Measurements from ENCODE around the gene TUBB.

The TUBB gene

DNA sequence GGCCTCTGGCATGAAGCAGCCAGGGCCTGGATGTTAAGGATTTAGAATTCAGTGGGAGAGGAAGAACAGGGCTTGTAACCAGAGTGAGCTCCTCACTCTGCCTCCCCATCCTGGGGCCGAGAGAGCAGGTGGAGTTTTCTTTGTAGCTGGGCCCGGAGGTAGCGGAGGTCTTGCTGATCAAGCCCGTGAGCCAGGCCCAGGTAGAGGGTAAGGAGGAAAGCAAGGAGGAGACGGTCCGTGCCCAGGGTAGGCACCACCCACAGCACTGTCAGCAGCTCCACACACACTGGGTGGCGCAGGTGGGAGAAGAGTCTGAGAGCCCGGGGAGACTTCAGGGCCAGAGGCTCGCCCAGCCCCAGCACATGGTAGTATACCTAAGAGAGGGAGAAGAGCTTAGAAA is 31.6 kb upstream of the TUBB start:
- Histone ChIP-seq H3K79me2 (ENCODE audit: low read length) (peaks cover 39% of the 10 kb centered on the region), H3K27ac (ENCODE audit: low read length) (no peak overlapping the region), H3K4me1 (ENCODE audit: low read length) (peaks cover 25% of the 10 kb centered on the region), H3K9me2 (replicated peaks; ENCODE audit: insufficient read depth, low read length) (no peaks in the 10 kb centered on the region), H3K4me3 (ENCODE audit: low read length) (no peak overlapping the region), H3K9me3 (replicated peaks; ENCODE audit: insufficient read depth, low read length) (no peaks in the 10 kb centered on the region), H3K4me2 (ENCODE audit: low read depth, low read length) (no peak overlapping the region), H3K36me3 (replicated peaks; ENCODE audit: insufficient read depth, low read length) (no peaks in the 10 kb centered on the region), H4K20me1 (ENCODE audit: insufficient read depth, low read length) (no peaks in the 10 kb centered on the region), H2AFZ (ENCODE audit: low read length) (no peak overlapping the region), H3K27me3 (replicated peaks; ENCODE audit: insufficient read depth, low read length) (no peaks in the 10 kb centered on the region), H3F3A (ENCODE audit: insufficient read depth, low read length) (peaks cover 34% of the 10 kb centered on the region), H3K9ac (ENCODE audit: low read length) (no peak overlapping the region)
- DNase-seq, result no peak
- TF ChIP-seq EZH2 (optimal IDR thresholded peaks at IDR 0.05; ENCODE audit: low read depth, low read length) (no peak), CTCF (IDR thresholded peaks at IDR 0.05; ENCODE audit: low read length) (no peak), EZH2phosphoT487 (IDR thresholded peaks at IDR 0.05; ENCODE audit: low read length) (no peak)

DNA sequence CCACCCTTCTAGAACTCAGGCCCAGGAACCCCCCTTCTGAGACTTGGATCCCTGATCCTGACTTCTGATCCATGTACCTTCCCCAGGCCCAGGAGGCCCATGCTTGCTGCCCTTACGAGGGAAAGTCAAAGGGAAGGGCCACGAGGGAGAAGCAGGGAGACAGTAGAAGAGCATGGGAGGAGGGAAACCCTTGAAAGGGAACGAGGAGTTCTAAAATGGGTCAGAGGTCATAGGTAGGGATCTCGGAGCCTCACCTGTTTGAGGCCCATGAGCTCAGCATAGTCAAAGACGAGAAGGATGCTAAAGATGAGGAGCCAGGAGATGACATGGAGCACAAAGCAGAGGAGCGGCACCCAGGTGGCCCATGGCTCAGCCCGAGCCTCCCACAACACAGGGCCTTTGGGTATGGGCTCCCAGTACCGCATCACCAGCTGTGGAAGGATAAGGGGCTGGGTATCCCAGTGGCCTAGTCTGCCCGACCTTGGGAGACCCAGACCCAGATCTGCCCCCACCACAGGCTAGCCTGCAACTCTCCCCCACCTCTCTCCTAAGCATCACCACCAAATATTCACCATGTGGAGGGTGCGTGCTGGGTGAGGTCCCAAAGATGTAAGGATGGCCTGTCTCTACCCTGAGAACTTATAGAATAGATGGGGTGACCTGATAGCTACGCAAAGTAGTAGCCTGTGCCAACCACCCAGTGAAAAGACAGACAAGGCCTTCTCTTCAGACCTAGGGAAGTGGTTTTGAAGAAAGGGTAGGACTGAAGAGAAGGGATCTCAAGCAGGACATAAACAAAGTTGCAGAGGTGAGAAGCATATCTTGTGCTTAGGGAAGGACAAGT is 30.9 kb upstream of the TUBB start:
- Histone ChIP-seq H3K9me3 (replicated peaks; ENCODE audit: insufficient read depth, low read length) (no peaks in the 10 kb centered on the region), H2AFZ (ENCODE audit: low read length) (no peak overlapping the region), H3K36me3 (replicated peaks; ENCODE audit: insufficient read depth, low read length) (no peaks in the 10 kb centered on the region), H3K9ac (ENCODE audit: low read length) (no peak overlapping the region), H3K4me3 (ENCODE audit: low read length) (no peak overlapping the region), H3K27ac (ENCODE audit: low read length) (no peak overlapping the region), H3K9me2 (replicated peaks; ENCODE audit: insufficient read depth, low read length) (no peaks in the 10 kb centered on the region), H3K4me1 (ENCODE audit: low read length) (peaks cover 25% of the 10 kb centered on the region), H3K79me2 (ENCODE audit: low read length) (peaks cover 32% of the 10 kb centered on the region), H3F3A (ENCODE audit: insufficient read depth, low read length) (peaks cover 29% of the 10 kb centered on the region), H3K4me2 (ENCODE audit: low read depth, low read length) (peak overlapping the region; percentile 89; the same call in 1 of the 2 replicates), H4K20me1 (ENCODE audit: insufficient read depth, low read length) (no peaks in the 10 kb centered on the region), H3K27me3 (replicated peaks; ENCODE audit: insufficient read depth, low read length) (no peaks in the 10 kb centered on the region)
- TF ChIP-seq EZH2phosphoT487 (IDR thresholded peaks at IDR 0.05; ENCODE audit: low read length) (no peak), EZH2 (optimal IDR thresholded peaks at IDR 0.05; ENCODE audit: low read depth, low read length) (no peak), CTCF (IDR thresholded peaks at IDR 0.05; ENCODE audit: low read length) (no peak)
- DNase-seq, result no peak

GRCh38 chr6:30689985-30690384 is 30.2 kb upstream of the TUBB start:
- H4K20me1 ChIP-seq (ENCODE audit: insufficient read depth, low read length), result no peaks in the 10 kb centered on the region
- H3K36me3 ChIP-seq (replicated peaks; ENCODE audit: insufficient read depth, low read length), result no peaks in the 10 kb centered on the region
- TF ChIP-seq EZH2phosphoT487 (IDR thresholded peaks at IDR 0.05; ENCODE audit: low read length) (no peak), CTCF (IDR thresholded peaks at IDR 0.05; ENCODE audit: low read length) (no peak), EZH2 (optimal IDR thresholded peaks at IDR 0.05; ENCODE audit: low read depth, low read length) (no peak)
- peaks cover 25% of the 10 kb centered on the region for H3K79me2 ChIP-seq (ENCODE audit: low read length)
- H3K9me2 ChIP-seq (replicated peaks; ENCODE audit: insufficient read depth, low read length), result no peaks in the 10 kb centered on the region
- H3K4me2 ChIP-seq (ENCODE audit: low read depth, low read length), result peak overlapping the region; percentile 89
- H2AFZ ChIP-seq (ENCODE audit: low read length), result peak overlapping the region; percentile 93; the same call in 1 of the 2 replicates
- no peak for DNase-seq
- H3K27ac ChIP-seq (ENCODE audit: low read length), result no peak overlapping the region
- H3K27me3 ChIP-seq (replicated peaks; ENCODE audit: insufficient read depth, low read length), result no peaks in the 10 kb centered on the region
- peaks cover 27% of the 10 kb centered on the region for H3F3A ChIP-seq (ENCODE audit: insufficient read depth, low read length)
- H3K4me3 ChIP-seq (ENCODE audit: low read length), result peak overlapping the region; percentile 88
- peaks cover 25% of the 10 kb centered on the region for H3K4me1 ChIP-seq (ENCODE audit: low read length)
- no peaks in the 10 kb centered on the region for H3K9me3 ChIP-seq (replicated peaks; ENCODE audit: insufficient read depth, low read length)
- H3K9ac ChIP-seq (ENCODE audit: low read length), result peak overlapping the region; percentile 67; the same call in 1 of the 2 replicates
